ENCODE results near the gene EDNRA.

Gene EDNRA

DNA sequence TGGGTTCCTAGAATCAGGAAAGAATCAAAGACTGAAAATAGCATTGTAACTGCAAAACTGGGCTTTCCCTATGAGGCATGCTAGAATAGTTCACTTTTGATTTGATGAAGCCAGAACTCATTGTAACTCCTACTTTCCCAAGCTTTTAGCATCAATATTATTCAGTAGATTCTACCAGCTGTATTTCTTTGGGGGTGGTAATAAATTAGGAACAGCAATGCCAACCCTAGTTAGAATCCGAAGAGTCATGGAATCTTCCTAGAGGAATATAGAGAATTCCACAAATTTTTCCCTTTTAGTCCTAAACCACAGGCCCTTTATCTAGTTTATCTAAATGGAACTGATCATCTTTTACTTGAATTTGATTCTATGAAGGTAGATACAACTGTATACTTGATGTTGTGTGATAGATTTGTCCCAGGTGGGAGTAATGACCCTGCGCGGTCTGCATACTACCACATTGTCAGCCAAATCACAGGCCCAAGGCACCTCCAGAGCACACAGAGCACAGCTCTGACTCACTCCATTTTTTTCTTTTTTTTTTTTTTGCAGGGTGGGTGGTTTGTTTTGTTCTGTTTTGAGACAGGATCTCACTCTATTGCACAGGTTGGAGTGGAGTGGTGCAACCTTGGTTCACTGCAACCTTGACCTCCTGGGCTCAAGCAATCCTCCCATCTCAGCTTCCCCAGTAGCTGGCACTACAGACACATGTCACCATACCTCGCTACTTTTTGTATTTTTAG lies 66.6 kb downstream of the EDNRA start:
- FAIRE-seq (no peak), DNase-seq (ENCODE audit: insufficient read length, low spot score) (no peak)
- TF ChIP-seq, protein P1, sequence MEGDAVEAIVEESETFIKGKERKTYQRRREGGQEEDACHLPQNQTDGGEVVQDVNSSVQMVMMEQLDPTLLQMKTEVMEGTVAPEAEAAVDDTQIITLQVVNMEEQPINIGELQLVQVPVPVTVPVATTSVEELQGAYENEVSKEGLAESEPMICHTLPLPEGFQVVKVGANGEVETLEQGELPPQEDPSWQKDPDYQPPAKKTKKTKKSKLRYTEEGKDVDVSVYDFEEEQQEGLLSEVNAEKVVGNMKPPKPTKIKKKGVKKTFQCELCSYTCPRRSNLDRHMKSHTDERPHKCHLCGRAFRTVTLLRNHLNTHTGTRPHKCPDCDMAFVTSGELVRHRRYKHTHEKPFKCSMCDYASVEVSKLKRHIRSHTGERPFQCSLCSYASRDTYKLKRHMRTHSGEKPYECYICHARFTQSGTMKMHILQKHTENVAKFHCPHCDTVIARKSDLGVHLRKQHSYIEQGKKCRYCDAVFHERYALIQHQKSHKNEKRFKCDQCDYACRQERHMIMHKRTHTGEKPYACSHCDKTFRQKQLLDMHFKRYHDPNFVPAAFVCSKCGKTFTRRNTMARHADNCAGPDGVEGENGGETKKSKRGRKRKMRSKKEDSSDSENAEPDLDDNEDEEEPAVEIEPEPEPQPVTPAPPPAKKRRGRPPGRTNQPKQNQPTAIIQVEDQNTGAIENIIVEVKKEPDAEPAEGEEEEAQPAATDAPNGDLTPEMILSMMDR (IDR thresholded peaks at IDR 0.05; ENCODE audit: insufficient read depth, missing control alignments), result no peak

GRCh38 chr4:147548256-147548655 lies 67.4 kb downstream of the EDNRA start:
- TF ChIP-seq, protein P1 (IDR thresholded peaks at IDR 0.05; ENCODE audit: insufficient read depth, missing control alignments), result no peak

GRCh38 chr4:147550626-147551246 lies 69.8 kb downstream of the EDNRA start:
- TF ChIP-seq, protein P1 (IDR thresholded peaks at IDR 0.05; ENCODE audit: insufficient read depth, missing control alignments), result no peak
- DNase-seq (ENCODE audit: insufficient read length, low spot score) (no peak), FAIRE-seq (no peak)

More at GRCh38 chr4:147548256-147548655, 67.4 kb downstream of the EDNRA start:
- DNase-seq (ENCODE audit: insufficient read length, low spot score) (no peak), FAIRE-seq (no peak)

DNA sequence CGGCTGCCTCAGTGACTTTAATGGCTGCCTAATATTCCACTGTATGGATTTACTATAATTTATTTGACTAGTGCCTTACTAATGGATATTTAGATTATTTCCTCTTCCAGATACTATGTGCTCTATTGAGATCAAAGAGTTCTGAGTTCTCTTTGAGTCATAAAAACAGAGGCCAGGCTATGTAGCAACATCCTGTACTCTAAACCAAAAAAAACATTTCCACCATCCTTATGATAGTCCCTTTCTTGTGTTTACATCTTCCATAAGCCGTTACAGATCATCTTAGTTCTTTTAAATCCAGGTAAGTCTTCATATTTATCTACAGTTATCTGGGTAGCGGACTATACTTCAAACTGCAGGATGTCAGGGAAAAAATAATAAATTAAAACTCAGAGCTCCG lies 79.7 kb downstream of the EDNRA start:
- TF ChIP-seq, protein P1 (IDR thresholded peaks at IDR 0.05; ENCODE audit: insufficient read depth, missing control alignments), result no peak
- no peak for DNase-seq (ENCODE audit: insufficient read length, low spot score)
- FAIRE-seq, result no peak

DNA sequence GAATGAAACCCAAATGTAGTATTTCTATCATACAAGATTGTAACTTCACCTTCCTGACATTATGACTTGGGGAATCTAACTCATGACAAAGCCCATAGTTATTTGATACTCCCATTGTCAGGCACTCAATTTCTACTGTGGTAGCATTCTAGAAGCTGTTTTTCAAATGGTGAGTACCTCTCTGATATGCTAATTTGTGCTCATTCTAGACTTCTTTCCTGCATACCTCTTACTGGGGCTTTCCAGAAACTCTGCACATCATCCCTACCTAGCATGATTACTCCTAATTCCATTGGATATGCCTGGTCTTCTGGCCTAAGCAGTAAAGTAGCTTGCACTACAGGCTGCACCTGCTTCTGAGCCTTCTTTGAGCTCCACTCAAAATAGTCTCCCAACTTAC lies 85.9 kb downstream of the EDNRA start:
- DNase-seq (ENCODE audit: insufficient read length, low spot score) (no peak), FAIRE-seq (no peak)
- TF ChIP-seq, protein P1 (IDR thresholded peaks at IDR 0.05; ENCODE audit: insufficient read depth, missing control alignments), result no peak

DNA sequence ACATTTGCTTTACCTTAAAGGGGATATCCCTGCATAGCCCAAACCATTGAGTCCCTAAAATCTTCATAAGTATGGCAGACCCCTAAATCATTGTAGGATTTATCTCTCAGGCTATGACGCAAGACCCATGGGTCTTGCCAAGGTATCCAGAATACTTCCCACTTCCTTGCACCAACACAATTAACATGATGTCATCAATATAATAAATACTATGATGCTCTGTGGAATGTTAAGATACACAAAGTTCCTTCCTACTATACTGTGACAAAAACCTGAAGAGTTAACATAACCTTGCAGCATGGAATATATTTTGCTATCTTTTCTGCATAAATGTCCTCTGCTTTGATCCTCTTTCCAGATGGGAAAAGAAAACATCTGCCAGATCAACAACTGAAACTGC lies 86.4 kb downstream of the EDNRA start:
- FAIRE-seq, result no peak
- TF ChIP-seq, protein P1 (IDR thresholded peaks at IDR 0.05; ENCODE audit: insufficient read depth, missing control alignments), result no peak
- no peak for DNase-seq (ENCODE audit: insufficient read length, low spot score)

- TF ChIP-seq, protein P1 (IDR thresholded peaks at IDR 0.05; ENCODE audit: insufficient read depth, missing control alignments), result no peak
- DNase-seq (ENCODE audit: insufficient read length, low spot score) (no peak), FAIRE-seq (no peak)
Measured at GRCh38 chr4:147570616-147571015, 89.7 kb downstream of the EDNRA start.
